ENCODE measurements around the gene SLC9A9. TPM values are rescaled to one million over a fixed set of nuclear protein-coding genes. Genes with fewer than 3 reads are reported as not detected.

Gene SLC9A9
- total and polyA plus RNA-seq, 2 of the 8 experiments (the other 6 are each of a cell fraction or from before 2014, with no cell fraction given), result 0.48 to 1.1 TPM

DNA sequence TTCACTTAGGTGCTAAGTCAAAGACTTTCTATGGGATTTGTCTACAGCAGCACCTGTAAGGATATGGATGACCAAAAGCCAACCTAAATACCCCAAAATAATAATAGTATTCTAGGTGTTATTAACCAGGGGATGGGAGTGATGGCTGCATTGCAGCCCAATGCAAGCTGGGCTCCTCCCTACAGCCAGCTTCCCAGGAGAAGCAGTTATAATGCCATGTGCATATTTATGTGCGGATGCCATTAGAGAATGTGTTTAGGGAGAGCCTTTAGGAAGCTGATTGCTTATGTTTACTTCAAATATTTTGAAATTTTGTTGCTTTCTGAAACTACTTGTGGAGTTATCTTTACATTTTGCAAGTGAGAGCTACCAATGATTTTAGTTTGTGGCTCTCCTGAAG is 491.4 kb downstream of the SLC9A9 start:
- Histone ChIP-seq H3K4me3 (ENCODE audit: extremely low read depth in 1 of 4, insufficient read depth in 2 of 4, low read depth in 3 of 4, low read length in 4 of 4) (no peak overlapping the region), H2BK15ac (ENCODE audit: low read length) (no peak overlapping the region), H3K4ac (replicated peaks; ENCODE audit: insufficient read length, low read depth, low read length) (no peak overlapping the region), H3K36me3 (ENCODE audit: control insufficient read depth in 2 of 4, insufficient read depth in 4 of 4, low read length in 3 of 4) (no peaks in the 10 kb centered on the region), H3K79me2 (ENCODE audit: control insufficient read depth in 1 of 2, insufficient read depth in 2 of 2, low read length in 2 of 2) (no peaks in the 10 kb centered on the region), H3K56ac (replicated peaks; ENCODE audit: insufficient read length, low read depth, low read length) (no peak overlapping the region), H3K14ac (ENCODE audit: insufficient read length) (no peak overlapping the region), H3K9me3 (ENCODE audit: insufficient read depth in 2 of 2, low read depth in 1 of 2, low read length in 1 of 2) (no peaks in the 10 kb centered on the region), H3K23ac (ENCODE audit: insufficient read length) (no peak overlapping the region), H2AK5ac (ENCODE audit: low read depth, low read length) (no peak overlapping the region), H3K27me3 (replicated peaks in 1 of 4; ENCODE audit: control insufficient read depth in 3 of 4, extremely low read depth in 1 of 4, insufficient read depth in 3 of 4, low read length in 3 of 4) (no peaks in the 10 kb centered on the region), H3K23me2 (ENCODE audit: low read depth, low read length) (no peaks in the 10 kb centered on the region), H2BK20ac (ENCODE audit: low read length) (no peak overlapping the region), H3K4me1 (replicated peaks in 1 of 4; ENCODE audit: control insufficient read depth in 3 of 4, insufficient read depth in 4 of 4, low read length in 3 of 4) (0 out of 7 replicates have a peak, but pooled peaks cover 0 to 2% (median 0%) of the 10 kb centered on the region in 4 experiments), H4K91ac (replicated peaks; ENCODE audit: insufficient read length, low read length) (no peak overlapping the region), H2BK5ac (ENCODE audit: low read depth, low read length) (no peak overlapping the region), H4K8ac (ENCODE audit: extremely low read depth, insufficient read depth, low read length) (no peak overlapping the region), H2BK120ac (replicated peaks; ENCODE audit: low read depth, low read length) (no peak overlapping the region), H3K9ac (replicated peaks in 1 of 4; ENCODE audit: extremely low read depth in 1 of 4, low read depth in 3 of 4, low read length in 3 of 4) (no peak overlapping the region), H3K79me1 (ENCODE audit: low read depth, low read length) (no peaks in the 10 kb centered on the region), H2BK12ac (ENCODE audit: low read depth, low read length) (no peak overlapping the region), H3K27ac (ENCODE audit: low read depth, low read length) (no peak overlapping the region), H2AFZ (ENCODE audit: low read length) (no peak overlapping the region), H4K20me1 (replicated peaks in 1 of 2; ENCODE audit: control insufficient read depth in 1 of 2, insufficient read depth in 2 of 2, low read length in 2 of 2) (peaks cover 0 to 2% of the 10 kb centered on the region in 2 experiments), H4K5ac (ENCODE audit: insufficient read length, low read depth, low read length) (no peak overlapping the region), H3K4me2 (ENCODE audit: insufficient read depth in 1 of 2, low read depth in 2 of 2, low read length in 2 of 2) (no peak overlapping the region), H3K18ac (ENCODE audit: extremely low read depth, low read length) (no peak overlapping the region)
- DNase-seq (ENCODE audit: low read depth in 1 of 2, low spot score in 2 of 2) (no peak), FAIRE-seq (no peak)
- CTCF ChIA-PET (ENCODE audit: partially characterized antibody), result no interaction called here
- POLR2A ChIA-PET (ENCODE audit: partially characterized antibody), result no interaction called here
- 94% methylated on average over 1 of the region's 1 CpG; no CpG with 5 or more reads in 1 of the 2 experiments for WGBS, 2 experiments (ENCODE audit: extremely low coverage in 1 of 2, insufficient coverage in 1 of 2, insufficient read length in 1 of 2, insufficient replicate concordance in 2 of 2, low coverage in 1 of 2, low lambda C conversion rate in 2 of 2, missing lambda C conversion rate in 1 of 2)
- TF ChIP-seq SIRT6 (IDR thresholded peaks at IDR 0.05; ENCODE audit: low read length) (no peak), CHD2 (IDR thresholded peaks at IDR 0.05; ENCODE audit: low read length) (no peak), NANOG (IDR thresholded peaks at IDR 0.05; ENCODE audit: insufficient read depth, low read depth, low read length, poor library complexity, severe bottlenecking) (no peak), BCL11A (IDR thresholded peaks at IDR 0.05; ENCODE audit: low read depth in 2 of 2, low read length in 2 of 2) (no peak), EP300 (IDR thresholded peaks at IDR 0.05; ENCODE audit: borderline replicate concordance in 1 of 2, low read depth in 2 of 2, low read length in 2 of 2) (no peak), EGR1 (IDR thresholded peaks at IDR 0.05; ENCODE audit: borderline replicate concordance, low read depth, low read length) (no peak), RBBP5 (IDR thresholded peaks at IDR 0.05; ENCODE audit: borderline replicate concordance, low read depth, low read length) (no peak), KDM4A (IDR thresholded peaks at IDR 0.05; ENCODE audit: low read depth, low read length, severe bottlenecking) (no peak), NRF1 (IDR thresholded peaks at IDR 0.05; ENCODE audit: low read depth, low read length) (no peak), ZNF274 (IDR thresholded peaks at IDR 0.05; ENCODE audit: borderline replicate concordance, extremely low read depth, low read length) (no peak)
- TF ChIP-seq, protein P1, sequence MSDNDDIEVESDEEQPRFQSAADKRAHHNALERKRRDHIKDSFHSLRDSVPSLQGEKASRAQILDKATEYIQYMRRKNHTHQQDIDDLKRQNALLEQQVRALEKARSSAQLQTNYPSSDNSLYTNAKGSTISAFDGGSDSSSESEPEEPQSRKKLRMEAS (IDR thresholded peaks at IDR 0.05), result no peak
- TF ChIP-seq, protein P2, sequence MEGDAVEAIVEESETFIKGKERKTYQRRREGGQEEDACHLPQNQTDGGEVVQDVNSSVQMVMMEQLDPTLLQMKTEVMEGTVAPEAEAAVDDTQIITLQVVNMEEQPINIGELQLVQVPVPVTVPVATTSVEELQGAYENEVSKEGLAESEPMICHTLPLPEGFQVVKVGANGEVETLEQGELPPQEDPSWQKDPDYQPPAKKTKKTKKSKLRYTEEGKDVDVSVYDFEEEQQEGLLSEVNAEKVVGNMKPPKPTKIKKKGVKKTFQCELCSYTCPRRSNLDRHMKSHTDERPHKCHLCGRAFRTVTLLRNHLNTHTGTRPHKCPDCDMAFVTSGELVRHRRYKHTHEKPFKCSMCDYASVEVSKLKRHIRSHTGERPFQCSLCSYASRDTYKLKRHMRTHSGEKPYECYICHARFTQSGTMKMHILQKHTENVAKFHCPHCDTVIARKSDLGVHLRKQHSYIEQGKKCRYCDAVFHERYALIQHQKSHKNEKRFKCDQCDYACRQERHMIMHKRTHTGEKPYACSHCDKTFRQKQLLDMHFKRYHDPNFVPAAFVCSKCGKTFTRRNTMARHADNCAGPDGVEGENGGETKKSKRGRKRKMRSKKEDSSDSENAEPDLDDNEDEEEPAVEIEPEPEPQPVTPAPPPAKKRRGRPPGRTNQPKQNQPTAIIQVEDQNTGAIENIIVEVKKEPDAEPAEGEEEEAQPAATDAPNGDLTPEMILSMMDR (IDR thresholded peaks at IDR 0.05; ENCODE audit: control extremely low read depth in 1 of 3, insufficient read depth in 1 of 3, low read depth in 1 of 3, low read length in 3 of 3), result no peak
